ENCODE results near the gene CCDC154. TPM values are rescaled to one million over a fixed set of nuclear protein-coding genes. Genes with fewer than 3 reads are reported as not detected.
A peak's percentile ranks its signal among the peaks of the same experiment; 100 is the strongest.

The CCDC154 gene
- total and polyA plus RNA-seq, 2 donors (not counting 3 experiments of a cell fraction or from before 2014, with no cell fraction given), result 0.65 to 0.75 TPM

GRCh38 chr16:1474082-1474795, 29.9 kb upstream of the CCDC154 start:
- no peaks in the 10 kb centered on the region for H3K36me3 ChIP-seq (ENCODE audit: control insufficient read depth in 2 of 2, extremely low read depth in 1 of 2, insufficient read depth in 2 of 2, low read length in 2 of 2)
- peak overlapping the region; percentile 94 for H3K4me2 ChIP-seq (ENCODE audit: insufficient read depth, low read length)
- peak overlapping the region; percentile 79 for H3K9ac ChIP-seq (replicated peaks; ENCODE audit: extremely low read depth, insufficient read depth, low read length)
- DNase-seq (ENCODE audit: low read depth, low spot score), result no peak
- POLR2A ChIA-PET, result no interaction called here
- peaks cover 5% of the 10 kb centered on the region for H3K4me1 ChIP-seq (ENCODE audit: control insufficient read depth, extremely low read depth, insufficient read depth, low read length)
- BruUV-seq (replicated peaks), result TSS peak; percentile 57
- H3K9me3 ChIP-seq (replicated peaks; ENCODE audit: control insufficient read depth, insufficient read depth, low read length), result no peaks in the 10 kb centered on the region
- peak overlapping the region; percentile 74 for H2AFZ ChIP-seq (ENCODE audit: low read depth, low read length)
- peak overlapping the region; percentile 55 for H3K27ac ChIP-seq (ENCODE audit: insufficient read depth, low read depth, low read length)
- no peaks in the 10 kb centered on the region for H4K20me1 ChIP-seq (replicated peaks; ENCODE audit: control insufficient read depth, extremely low read depth, insufficient read depth, low read length)
- intact Hi-C loops (cut with micrococcal nuclease) (loop anchor here (2.0 kb wide), 1 partner anchor 53 kb away; the partner anchor contains the start of gene UQCC4), dilution Hi-C loops (cut with MboI; ENCODE audit: extremely low pct_ligation_motif_present, low sequenced_read_pairs) (no loop called here)
- H3K4me3 ChIP-seq (replicated peaks in 1 of 3; ENCODE audit: insufficient read depth in 1 of 3, low read depth in 1 of 3, low read length in 3 of 3), result peak overlapping the region; percentile 46 to 64 (median 60)
- TF ChIP-seq GATA2 (IDR thresholded peaks at IDR 0.05; ENCODE audit: insufficient read depth, insufficient read length, low read depth, low read length), result no peak
- no peak for TF ChIP-seq MAX (IDR thresholded peaks at IDR 0.05; ENCODE audit: insufficient read depth, insufficient read length)
- no peak for TF ChIP-seq JUN (IDR thresholded peaks at IDR 0.05; ENCODE audit: borderline replicate concordance, insufficient read depth, insufficient read length, low read depth)
- TF ChIP-seq FOS (IDR thresholded peaks at IDR 0.05; ENCODE audit: borderline replicate concordance, insufficient read depth, low read length), result no peak
- no peak for TF ChIP-seq CTCF (IDR thresholded peaks at IDR 0.05; ENCODE audit: extremely low read depth in 1 of 2, insufficient read depth in 1 of 2, low read depth in 1 of 2, low read length in 2 of 2)
- TF ChIP-seq MYC (IDR thresholded peaks at IDR 0.05; ENCODE audit: low read depth, low read length), result no peak
- TF ChIP-seq POLR2AphosphoS5 (IDR thresholded peaks at IDR 0.05; ENCODE audit: insufficient read depth, low read depth, low read length), result no peak
- no peak for TF ChIP-seq EZH2 (IDR thresholded peaks at IDR 0.05; ENCODE audit: borderline replicate concordance, low read depth, low read length, severe bottlenecking)
- no peak for TF ChIP-seq POLR2A (IDR thresholded peaks at IDR 0.05; ENCODE audit: low read depth, low read length)
- no peaks in the 10 kb centered on the region for H3K9me1 ChIP-seq (replicated peaks; ENCODE audit: control insufficient read depth, extremely low read depth, insufficient read depth, low read length)
- CTCF ChIA-PET, result no interaction called here
- H3K27me3 ChIP-seq (ENCODE audit: control insufficient read depth in 2 of 2, insufficient read depth in 2 of 2, low read length in 2 of 2), result no peaks in the 10 kb centered on the region
- FAIRE-seq, result peak; percentile 37
- H3K79me2 ChIP-seq (ENCODE audit: control insufficient read depth, insufficient read depth, low read length), result peaks cover 21% of the 10 kb centered on the region

All from endothelial cell of umbilical vein (primary cell).